ENCODE data around the gene TLCD3B. TPM values are rescaled to one million over a fixed set of nuclear protein-coding genes. Genes with fewer than 3 reads are reported as not detected.

The TLCD3B gene
- polyA plus RNA-seq, 1 of the 3 experiments (the other 2 are of a cell fraction) = 3.8 TPM

- Histone ChIP-seq H3K36me3 (replicated peaks in 1 of 2; ENCODE audit: control insufficient read depth in 1 of 2, insufficient read depth in 2 of 2, low read length in 1 of 2) (peaks cover 45 to 65% of the 10 kb centered on the region in 2 experiments), H3K9me2 (no peaks in the 10 kb centered on the region), H3K4me2 (peak overlapping the region; percentile 100), H3K27me3 (ENCODE audit: insufficient read depth) (no peaks in the 10 kb centered on the region), H3K4me3 (ENCODE audit: low read depth in 2 of 2, low read length in 1 of 2) (peak overlapping the region in 1 of 2 experiments; percentile 46; a peak in 1 of 4 replicates), H2AFZ (ENCODE audit: low read depth) (no peak overlapping the region), H3K4me1 (ENCODE audit: control insufficient read depth in 1 of 2, insufficient read depth in 2 of 2, low read depth in 1 of 2, low read length in 1 of 2) (peaks cover 27 to 31% of the 10 kb centered on the region in 2 experiments), H3F3A (replicated peaks; ENCODE audit: insufficient read depth) (peaks cover 68% of the 10 kb centered on the region), H3K9me3 (no peaks in the 10 kb centered on the region), H3K27ac (ENCODE audit: low read depth in 2 of 2, low read length in 1 of 2) (peak overlapping the region in 1 of 2 experiments; percentile 32; a peak in 3 of 4 replicates), H3K79me2 (ENCODE audit: insufficient read depth) (peaks cover 64% of the 10 kb centered on the region), H3K9ac (peak overlapping the region; percentile 34; the same call in 1 of the 2 replicates), H4K20me1 (ENCODE audit: insufficient read depth) (peaks cover 59% of the 10 kb centered on the region)
- CTCF ChIA-PET = interaction anchor here (0.7 to 6.7 kb wide), 7 partner anchors 8 to 96 kb away, joined by 3 to 68 read pairs (median 3); partner anchors contain the start of gene TBX6
- TF ChIP-seq SMC3 (IDR thresholded peaks at IDR 0.05; ENCODE audit: low read depth, low read length) = peak; percentile 29
- TF ChIP-seq TCF12 (IDR thresholded peaks at IDR 0.05) = no peak
- no peak for TF ChIP-seq IRF3 (IDR thresholded peaks at IDR 0.05; ENCODE audit: low read depth, low read length)
- no peak for TF ChIP-seq ZBTB33 (IDR thresholded peaks at IDR 0.05; ENCODE audit: borderline replicate concordance, low read depth)
- peak; percentile 61 for TF ChIP-seq CTCF (IDR thresholded peaks at IDR 0.05)
- no peak for TF ChIP-seq NFIC (IDR thresholded peaks at IDR 0.05; ENCODE audit: borderline replicate concordance)
- TF ChIP-seq RXRA (IDR thresholded peaks at IDR 0.05; ENCODE audit: borderline replicate concordance, low read depth) = no peak
- no peak for TF ChIP-seq MXI1 (IDR thresholded peaks at IDR 0.05; ENCODE audit: low read depth, low read length)
- peak; percentile 60 for TF ChIP-seq RAD21 (IDR thresholded peaks at IDR 0.05; ENCODE audit: low read length)
- no peak for TF ChIP-seq SIN3A (IDR thresholded peaks at IDR 0.05; ENCODE audit: borderline replicate concordance, low read depth, low read length)
- DNase-seq = peak; percentile 52
- WGBS (ENCODE audit: low lambda C conversion rate) = 96% methylated on average over 10 of the region's 17 CpGs
- POLR2A ChIA-PET = no interaction called here
These were observed 37.9 kb upstream of the TLCD3B start for GRCh38 chr16:30068750-30069610.
